ENCODE measurements around the gene KIF1C.
"Not testable (repeated sequence)": the region's sequence is repeated elsewhere in the genome, so short reads cannot be mapped to it uniquely, and the experiment has no call there.

The KIF1C gene

DNA sequence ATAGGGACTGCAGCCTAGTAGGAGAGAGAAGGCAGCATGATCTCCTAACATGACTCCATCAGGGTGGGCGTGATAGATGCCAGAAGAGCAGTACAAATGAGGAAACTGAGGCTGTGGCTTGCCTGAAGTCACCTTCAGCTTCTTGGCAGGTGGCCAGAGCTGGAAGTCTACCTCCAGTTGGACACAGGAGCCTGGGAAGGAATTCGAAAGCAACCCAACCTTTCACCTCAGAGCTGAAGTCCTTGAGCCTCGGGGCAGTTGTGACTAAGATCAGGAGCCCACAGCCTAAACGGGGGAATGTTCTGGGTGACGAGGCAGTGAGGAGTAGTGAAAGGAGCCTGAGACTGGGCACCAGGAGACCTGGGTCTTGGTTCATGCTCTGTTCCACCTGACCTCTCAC lies 46.9 kb downstream of the KIF1C start:
- no peak for DNase-seq (ENCODE audit: low read depth in 2 of 2)

DNA sequence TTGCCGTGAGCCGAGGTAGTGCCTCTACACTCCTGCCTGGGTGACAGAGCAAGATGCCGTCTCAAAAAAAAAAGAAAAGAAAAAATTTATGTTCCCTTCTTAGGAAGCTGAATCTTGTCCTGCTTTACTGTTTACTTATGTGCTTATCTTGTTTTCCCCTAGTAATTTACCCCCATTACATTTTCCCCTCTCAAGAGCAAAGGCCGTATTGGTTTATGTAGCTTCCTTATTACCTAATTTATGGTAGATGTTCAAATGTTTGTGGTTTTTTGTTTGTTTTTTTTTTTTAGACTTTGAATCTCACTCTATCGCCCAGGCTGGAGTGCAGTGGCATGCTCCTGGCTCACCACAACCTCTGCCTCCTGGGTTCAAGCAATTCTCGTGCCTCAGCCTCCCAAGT lies 47.7 kb downstream of the KIF1C start:
- DNase-seq (ENCODE audit: low read depth in 2 of 2) = no peak

DNA sequence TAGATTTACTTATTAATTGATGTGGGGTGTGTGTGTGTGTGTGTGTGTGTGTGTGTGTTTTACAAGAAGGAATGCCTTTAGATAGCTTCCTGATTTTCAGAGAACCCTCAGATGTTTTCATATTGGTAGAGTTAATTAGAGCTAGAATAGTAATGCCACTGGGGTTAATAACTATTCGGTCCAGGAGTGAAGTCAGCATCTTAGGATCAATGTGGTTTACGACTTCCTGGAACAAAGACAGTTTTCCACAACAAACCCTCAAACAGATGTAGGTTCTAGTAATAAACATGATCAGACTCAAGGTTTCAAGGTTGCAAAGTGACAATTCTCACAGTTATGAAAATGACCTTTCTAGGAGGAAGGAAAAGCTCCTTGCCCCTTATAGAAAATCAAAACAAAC lies 49.7 kb downstream of the KIF1C start:
- DNase-seq (ENCODE audit: low read depth in 2 of 2) = no peak

DNA sequence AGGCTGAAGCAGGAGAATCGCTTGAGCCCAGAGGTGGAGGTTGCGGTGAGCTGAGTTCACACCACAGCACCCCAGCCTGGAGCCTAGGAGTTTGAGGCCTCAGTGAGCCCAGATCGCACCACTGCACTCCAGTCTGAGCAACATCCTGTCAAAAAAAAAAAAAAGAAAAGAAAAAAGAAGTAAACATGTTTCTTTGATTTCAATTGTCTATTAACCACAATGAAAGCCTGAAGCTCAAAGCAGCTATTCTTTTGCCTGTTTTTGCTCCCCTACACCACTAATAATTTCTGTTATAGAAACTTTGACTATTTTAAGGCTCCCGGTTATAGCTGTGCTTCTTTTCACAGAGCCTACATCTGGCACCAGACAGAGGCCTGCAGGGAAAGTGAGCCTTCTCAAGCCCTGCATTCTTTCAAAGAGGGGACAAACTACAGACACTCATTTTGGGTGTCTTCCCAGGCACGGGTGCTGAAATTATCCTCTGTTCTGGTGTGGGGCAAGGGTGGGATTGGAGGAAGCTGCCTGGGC lies 51.6 kb downstream of the KIF1C start:
- DNase-seq (ENCODE audit: low read depth in 2 of 2) = no peak

DNA sequence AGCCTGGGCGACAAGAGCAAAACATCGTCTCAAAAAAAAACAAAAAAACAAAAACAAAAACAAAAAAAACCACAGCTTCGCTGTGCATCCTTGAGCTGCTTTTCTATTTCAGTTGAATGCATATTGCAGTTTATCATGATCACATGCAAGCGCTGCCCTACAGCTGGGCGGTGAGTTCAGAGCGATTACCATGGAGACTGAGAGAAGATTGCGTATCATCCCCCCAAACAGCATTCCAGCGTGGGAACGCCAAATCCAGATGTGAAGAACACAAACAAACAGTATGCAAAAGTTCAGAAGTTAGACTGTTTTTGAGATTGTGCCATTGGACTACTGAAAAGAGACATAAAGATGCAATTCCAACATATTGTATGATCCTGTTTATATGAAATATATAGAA lies 52.5 kb downstream of the KIF1C start:
- DNase-seq (ENCODE audit: low read depth in 2 of 2) = no peak

GRCh38 chr17:5055543-5055942 lies 57.8 kb downstream of the KIF1C start:
- DNase-seq (ENCODE audit: low read depth in 2 of 2) = no peak

- DNase-seq (ENCODE audit: low read depth in 2 of 2) = no peak
Observed at GRCh38 chr17:5065227-5065744, 67.5 kb downstream of the KIF1C start.

GRCh38 chr17:5068236-5068635 lies 70.5 kb downstream of the KIF1C start:
- no peak for DNase-seq (ENCODE audit: low read depth in 2 of 2)

DNA sequence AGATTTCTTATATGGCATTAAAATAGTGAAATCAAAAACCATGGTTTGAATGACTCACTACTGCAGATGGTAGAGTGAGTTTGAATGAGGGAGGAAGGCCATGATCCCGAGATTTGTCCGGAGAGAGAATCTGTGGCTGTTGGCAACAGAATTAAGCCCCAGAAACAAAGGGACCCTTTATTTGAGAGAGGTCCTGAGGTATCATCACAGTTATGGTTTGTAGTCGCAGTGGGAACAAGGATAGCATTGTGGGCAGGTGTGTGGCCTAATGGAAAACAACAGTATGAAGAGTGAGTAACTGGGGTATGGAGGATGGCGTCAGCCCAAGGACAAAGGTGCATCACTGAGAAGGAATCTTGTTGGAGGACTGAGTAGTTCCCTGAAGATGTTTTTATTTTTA lies 72.0 kb downstream of the KIF1C start:
- DNase-seq (ENCODE audit: low read depth in 2 of 2) = no peak

- not testable (repeated sequence) for DNase-seq (ENCODE audit: low read depth in 2 of 2)
Observed at GRCh38 chr17:5075472-5075871, 77.7 kb downstream of the KIF1C start.

DNA sequence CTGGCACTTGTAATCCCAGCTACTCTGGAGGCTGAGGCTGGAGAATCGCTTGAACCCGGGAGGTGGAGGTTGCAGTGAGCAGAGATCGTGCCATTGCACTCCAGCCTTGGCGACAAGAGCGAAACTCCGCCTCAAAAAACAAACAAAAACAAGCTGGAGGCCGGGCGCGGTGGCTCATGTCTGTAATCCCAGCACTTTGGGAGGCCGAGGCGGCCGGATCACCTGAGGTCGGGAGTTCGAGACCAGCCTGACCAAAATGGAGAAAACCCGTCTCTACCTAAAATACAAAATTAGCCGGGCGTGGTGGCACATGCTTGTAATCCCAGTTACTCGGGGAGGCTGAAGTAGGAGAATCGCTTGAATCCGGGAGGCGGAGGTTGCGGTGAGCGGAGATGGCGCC lies 79.5 kb downstream of the KIF1C start:
- not testable (repeated sequence) for DNase-seq (ENCODE audit: low read depth in 2 of 2)

DNA sequence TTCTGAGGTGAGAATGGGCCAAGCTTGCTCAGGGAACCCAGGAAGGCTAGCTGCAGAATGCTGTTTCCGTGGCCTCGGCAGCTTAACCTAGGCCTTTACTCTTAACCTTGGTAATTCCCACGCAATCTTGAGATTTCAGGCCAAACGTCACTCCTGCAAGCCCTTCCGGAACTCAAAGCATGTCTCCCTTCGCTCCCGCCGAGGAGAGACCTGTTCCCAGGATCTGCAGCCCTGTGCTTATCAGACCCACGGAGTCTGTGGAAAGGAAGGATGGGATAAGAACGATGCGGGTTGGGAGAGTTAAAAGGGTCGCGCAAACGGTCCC lies 80.0 kb downstream of the KIF1C start:
- DNase-seq (ENCODE audit: low read depth in 2 of 2) = no peak
